K562 (cell line): Measurements from ENCODE around the gene PDE8A. TPM values are rescaled to one million over a fixed set of nuclear protein-coding genes. Genes with fewer than 3 reads are reported as not detected.
A peak's percentile ranks its signal among the peaks of the same experiment; 100 is the strongest.
"Not testable (repeated sequence)": the region's sequence is repeated elsewhere in the genome, so short reads cannot be mapped to it uniquely, and the experiment has no call there.

Experiments used
- ATAC-seq: fragments of 200-7000 bp; cut with Tn5 transposase; 3 replicates; pipeline ENCODE4 v1.9.1; 2020; ENCODE audit warnings: moderate library complexity
- BruUV-seq: library from RNA; stranded (reverse); fragments of 400-500 nt; replicated peaks from 2 replicates; lab custom pipeline; 2021; lab: Mats Ljungman, UMichigan
- CTCF ChIA-PET: fragments of 300-600 bp; formaldehyde crosslinking; extraction: SDS; loops from one replicate; lab custom pipeline; 2021; ENCODE audit warnings: low intra/inter-chr PET ratio; lab: Yijun Ruan, JAX
- POLR2A ChIA-PET: fragments of 300-600, 350-650 bp; sonication (Branson Sonifier 250); formaldehyde crosslinking; extraction: SDS; loops from one replicate; lab custom pipeline; 2021; ENCODE audit warnings: antibody characterized with exemption, inconsistent platforms; lab: Yijun Ruan, JAX
- DNase-seq, 4 experiments: peaks; one replicate each; pipeline versions ENCODE4 v3.0.0 to v3.0.0-alpha.2; 2011 to 2018; ENCODE audit warnings: low spot score in 3 of 4, mixed read lengths in 3 of 4; ENCODE audit errors: extremely low read depth in 1 of 4
- FAIRE-seq: peaks from 2 replicates; lab custom pipeline; 2011; peaks lifted over from hg19 to GRCh38; lab: Jason Lieb, UNC
- H2AFZ ChIP-seq: 2 replicates; pipeline ENCODE4 v1.6.0; 2011; ENCODE audit warnings: low read depth, low read length, control low read depth, inconsistent platforms
- H3K27ac ChIP-seq: fragments of 200-600 bp; 3 replicates; pipeline ENCODE4 v1.8.0; 2011; ENCODE audit warnings: low read depth, mild to moderate bottlenecking, control low read depth, inconsistent platforms, low read length, moderate library complexity, mixed read lengths; ENCODE audit errors: extremely low read depth
- H3K27me3 ChIP-seq, 2 experiments: fragments of 300-600 bp in 1 of 2; 2 replicates in 1 of 2; 3 replicates in 1 of 2; pipeline versions ENCODE4 v1.6.0 to v1.8.0; 2011; ENCODE audit warnings: inconsistent platforms in 2 of 2, low read length in 2 of 2, mild to moderate bottlenecking in 1 of 2, mixed read lengths in 1 of 2, moderate library complexity in 1 of 2; ENCODE audit not compliant: control insufficient read depth in 2 of 2, insufficient read depth in 2 of 2
- H3K36me3 ChIP-seq: fragments of 300-600 bp; 3 replicates; pipeline ENCODE4 v1.8.0; 2011; ENCODE audit warnings: mild to moderate bottlenecking, low read length, inconsistent platforms; ENCODE audit not compliant: control insufficient read depth, insufficient read depth
- H3K4me1 ChIP-seq, 2 experiments: fragments of 200-600 bp in 1 of 2; replicated peaks in 1 of 2; 2 replicates in 1 of 2; 3 replicates in 1 of 2; pipeline versions ENCODE4 v1.5.1 to v1.8.0; 2011; ENCODE audit warnings: inconsistent platforms in 2 of 2, low read length in 2 of 2, mild to moderate bottlenecking in 1 of 2, mixed read lengths in 1 of 2, moderate library complexity in 1 of 2; ENCODE audit not compliant: control insufficient read depth in 2 of 2, insufficient read depth in 2 of 2
- H3K4me2 ChIP-seq: 2 replicates; pipeline ENCODE4 v1.6.1; 2011; ENCODE audit warnings: low read length, control low read depth, inconsistent platforms, mixed read lengths; ENCODE audit not compliant: insufficient read depth
- H3K4me3 ChIP-seq: fragments of 200-600 bp; sonication (generic), shearing (Covaris generic); 2 replicates; pipeline ENCODE4 v1.5.1; 2016; ENCODE audit warnings: control low read depth, inconsistent platforms
- H3K79me2 ChIP-seq: fragments of 200-600 bp; 3 replicates; pipeline ENCODE4 v1.8.0; 2011; ENCODE audit warnings: low read length, inconsistent platforms; ENCODE audit not compliant: control insufficient read depth, insufficient read depth
- H3K9ac ChIP-seq, 2 experiments: 2 replicates each; pipeline versions ENCODE4 v1.6.0 to v1.6.1; 2011; ENCODE audit warnings: low read depth in 2 of 2, low read length in 2 of 2, control low read depth in 1 of 2, inconsistent platforms in 1 of 2, mild to moderate bottlenecking in 1 of 2, mixed read lengths in 1 of 2; ENCODE audit not compliant: insufficient read depth in 1 of 2
- H3K9me1 ChIP-seq: one replicate; pipeline ENCODE4 v1.6.0; 2011; ENCODE audit warnings: inconsistent platforms, mild to moderate bottlenecking, low read length, moderate library complexity; ENCODE audit not compliant: control insufficient read depth, insufficient read depth
- H3K9me3 ChIP-seq: replicated peaks from 2 replicates; pipeline ENCODE4 v1.5.1; 2011; ENCODE audit warnings: low read depth, low read length, inconsistent platforms; ENCODE audit not compliant: control insufficient read depth, insufficient read depth
- H4K20me1 ChIP-seq: replicated peaks from 2 replicates; pipeline ENCODE4 v1.6.1; 2011; ENCODE audit warnings: low read length, inconsistent platforms, mixed read lengths; ENCODE audit not compliant: control insufficient read depth, insufficient read depth
- ADNP ChIP-seq: fragments of 200-800 bp; sonication (Bioruptor generic); IDR thresholded peaks from 2 replicates; pipeline ENCODE4 v1.6.1; 2016; ENCODE audit warnings: missing genetic modification characterization, missing compliant biosample characterization
- ARID1B ChIP-seq: fragments of 450-650 bp; IDR thresholded peaks from 2 replicates; pipeline ENCODE4 v1.6.1; 2016; ENCODE audit warnings: antibody characterized with exemption, mild to moderate bottlenecking, inconsistent platforms
- CBFA2T2 ChIP-seq: fragments of 450-650 bp; conservative IDR thresholded peaks from 2 replicates; pipeline ENCODE4 v1.6.1; 2017; ENCODE audit warnings: mild to moderate bottlenecking
- CC2D1A ChIP-seq: fragments of 450-650 bp; IDR thresholded peaks from 2 replicates; pipeline ENCODE4 v1.6.1; 2017; ENCODE audit warnings: mild to moderate bottlenecking
- DPF2 ChIP-seq: fragments of 450-650 bp; IDR thresholded peaks from 2 replicates; pipeline ENCODE4 v1.6.1; 2016
- GATAD2A ChIP-seq: fragments of 450-650 bp; IDR thresholded peaks from 2 replicates; pipeline ENCODE4 v1.6.1; 2017
- HDAC1 ChIP-seq, 2 experiments: fragments of 450-650 bp; IDR thresholded peaks; 2 replicates each; pipeline ENCODE4 v1.6.1; 2016 to 2017; ENCODE audit warnings: inconsistent platforms in 1 of 2, mild to moderate bottlenecking in 1 of 2, moderate library complexity in 1 of 2
- HDAC2 ChIP-seq: fragments of 450-650 bp; IDR thresholded peaks from 2 replicates; pipeline ENCODE4 v1.6.1; 2016; ENCODE audit warnings: mild to moderate bottlenecking
- HDGF ChIP-seq: fragments of 450-650 bp; IDR thresholded peaks from 2 replicates; pipeline ENCODE4 v1.6.1; 2016
- LEF1 ChIP-seq: fragments of 450-650 bp; IDR thresholded peaks from 2 replicates; pipeline ENCODE4 v1.6.1; 2016; ENCODE audit warnings: mild to moderate bottlenecking
- MAZ ChIP-seq, 2 experiments: fragments of 450-650 bp in 1 of 2; sonication (generic) in 1 of 2; formaldehyde crosslinking; IDR thresholded peaks in 1 of 2; conservative IDR thresholded peaks in 1 of 2; 2 replicates each; pipeline versions ENCODE4 v1.4.0 to v1.5.0; 2020; ENCODE audit warnings: mild to moderate bottlenecking in 1 of 2, missing genetic modification reagents in 1 of 2
- MYNN ChIP-seq, 2 experiments: sonication (generic); formaldehyde crosslinking in 1 of 2; IDR thresholded peaks; 2 replicates each; pipeline versions ENCODE4 v1.5.0 to v1.6.1; 2016 to 2020; ENCODE audit warnings: antibody characterized with exemption in 1 of 2, missing genetic modification reagents in 1 of 2
- NCOR1 ChIP-seq: fragments of 450-650 bp; IDR thresholded peaks from 2 replicates; pipeline ENCODE4 v1.6.1; 2016; ENCODE audit warnings: mild to moderate bottlenecking, moderate library complexity
- PHF20 ChIP-seq: fragments of 450-650 bp; IDR thresholded peaks from 2 replicates; pipeline ENCODE4 v1.6.1; 2018; ENCODE audit not compliant: partially characterized antibody
- RAD21 ChIP-seq, 2 experiments: fragments of 250-450 bp in 1 of 2; fragments of 450-650 bp in 1 of 2; sonication (Bioruptor Pico) in 1 of 2; formaldehyde crosslinking in 1 of 2; IDR thresholded peaks in 1 of 2; conservative IDR thresholded peaks in 1 of 2; 2 replicates each; pipeline versions ENCODE4 v1.4.0 to v1.8.0; 2020 to 2022; ENCODE audit warnings: mild to moderate bottlenecking in 2 of 2, moderate library complexity in 1 of 2
- RBM25 ChIP-seq: fragments of 200-400 bp; formaldehyde crosslinking; IDR thresholded peaks from 2 replicates; pipeline ENCODE4 v1.6.1; 2018; ENCODE audit warnings: low read length, low read depth, moderate library complexity; ENCODE audit not compliant: severe bottlenecking
- RCOR1 ChIP-seq, 2 experiments: IDR thresholded peaks; 2 replicates each; pipeline ENCODE4 v1.6.1; 2012; ENCODE audit warnings: low read depth in 2 of 2, low read length in 2 of 2, borderline replicate concordance in 1 of 2, improper control_type of control experiment in 1 of 2
- SMAD4 ChIP-seq: fragments of 250-450 bp; sonication (Bioruptor Pico); conservative IDR thresholded peaks from 2 replicates; pipeline ENCODE4 v1.8.0; 2021; ENCODE audit warnings: inconsistent platforms, mild to moderate bottlenecking, moderate library complexity
- SMARCA4 ChIP-seq: fragments of 450-650 bp; IDR thresholded peaks from 2 replicates; pipeline ENCODE4 v1.6.1; 2016
- SMARCA5 ChIP-seq: fragments of 450-650 bp; IDR thresholded peaks from 2 replicates; pipeline ENCODE4 v1.6.1; 2016
- SMARCE1 ChIP-seq: fragments of 450-650 bp; IDR thresholded peaks from 2 replicates; pipeline ENCODE4 v1.7.1; 2016; ENCODE audit warnings: mild to moderate bottlenecking
- TCF3 ChIP-seq: sonication (generic); formaldehyde crosslinking; IDR thresholded peaks from 2 replicates; pipeline ENCODE4 v1.4.0; 2020; ENCODE audit warnings: mild to moderate bottlenecking, missing genetic modification reagents
- TRIM24 ChIP-seq, 2 experiments: fragments of 450-650 bp; IDR thresholded peaks; 2 replicates each; pipeline ENCODE4 v1.6.1; 2016
- ZFP36 ChIP-seq: fragments of 150-350 bp; IDR thresholded peaks from 2 replicates; pipeline ENCODE4 v1.6.1; 2018; ENCODE audit warnings: low read length, low read depth; ENCODE audit not compliant: partially characterized antibody
- ZNF436 ChIP-seq: fragments of 250-450, 450-650 bp; sonication (Bioruptor Pico); formaldehyde crosslinking; IDR thresholded peaks from 2 replicates; pipeline ENCODE4 v1.7.0; 2020; ENCODE audit warnings: mild to moderate bottlenecking
- WGBS: fragments of 100-300 bp; shearing (Covaris generic); methylation state at CpG from one replicate; pipeline ENCODE4 v1.1.6; 2016; ENCODE audit warnings: low coverage, mixed read lengths; ENCODE audit not compliant: insufficient coverage; ENCODE audit errors: missing lambda C conversion rate; 5-methylcytosine and 5-hydroxymethylcytosine counted together
- in situ Hi-C: fragments of 300-500 bp; cut with MboI; formaldehyde crosslinking; loops from 4 replicates; pipeline ENCODE4 v1.15.0; 2018; ENCODE audit warnings: inconsistent platforms, mixed read lengths
- intact Hi-C: fragments of 100-400 bp; cut with micrococcal nuclease; formaldehyde crosslinking; loops from 2 replicates; pipeline ENCODE4 v1.14.2; 2022
- polyA plus RNA-seq, 8 experiments: library from polyadenylated mRNA; depleted of rRNA in 4 of 8; stranded (reverse) in 5 of 8; unstranded in 3 of 8; fragments of >200 nt; fragmentation: Nextera tagmentation in 2 of 8; fragmentation: Illumina TruSeq in 1 of 8; extraction: Ambion mirVana in 2 of 8; extraction: Trizol in 1 of 8; gene quantifications; 2 replicates each; pipeline versions ENCODE4 v1.2.1 to v1.2.3, GENCODE V29; 2011 to 2014; ENCODE audit warnings: inconsistent platforms in 1 of 8, missing spikeins in 1 of 8
- total RNA-seq, 7 experiments: library from RNA; depleted of rRNA in 6 of 7; stranded (reverse); fragments of >200 nt in 6 of 7; fragmentation: Illumina TruSeq in 2 of 7; extraction: Trizol in 2 of 7; gene quantifications; 2 replicates each; pipeline versions ENCODE4 v1.2.1 to v1.2.3, GENCODE V29; 2011 to 2021; ENCODE audit warnings: low replicate concordance in 1 of 7
- TF ChIP-seq, protein P1 (sequence below), 2 experiments: fragments of 250-450 bp in 1 of 2; fragments of 450-650 bp in 1 of 2; sonication (Bioruptor Pico) in 1 of 2; IDR thresholded peaks; 2 replicates each; pipeline versions ENCODE4 v1.6.1 to v1.8.0; 2016 to 2021; ENCODE audit warnings: mild to moderate bottlenecking in 2 of 2, moderate library complexity in 2 of 2, missing compliant biosample characterization in 1 of 2, missing genetic modification characterization in 1 of 2

PDE8A gene
- total and polyA plus RNA-seq, 9 of the 15 experiments (the other 6 are each of a cell fraction or from before 2014, with no cell fraction given), result 5.9 to 40.3 (median 19.8) TPM

DNA sequence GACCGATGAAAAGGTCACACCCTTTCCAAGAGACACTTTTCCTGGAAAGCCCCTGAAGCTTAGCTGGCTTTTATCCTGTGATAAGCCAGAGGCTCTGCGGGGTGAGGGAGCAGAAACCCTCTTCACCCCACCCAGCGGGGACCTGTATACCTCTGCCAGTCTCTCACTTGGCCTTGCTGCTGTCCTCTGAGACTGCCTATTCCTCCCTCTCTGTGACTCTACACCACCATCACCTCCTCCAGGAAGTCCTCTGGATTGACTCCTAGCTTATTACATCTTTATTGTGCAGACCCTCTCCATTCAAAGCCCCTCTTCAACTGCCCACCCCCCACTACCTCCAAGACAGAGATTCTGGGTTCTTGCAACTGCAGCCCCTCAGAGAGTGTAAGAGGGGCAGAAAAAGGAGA is 206.5 kb downstream of the PDE8A start:
- CTCF ChIA-PET; ATAC-seq; H3K9me1 ChIP-seq; H3K9me3 ChIP-seq; H3K27me3 ChIP-seq; H3K4me1 ChIP-seq; H4K20me1 ChIP-seq; BruUV-seq; intact Hi-C loops; H3K9ac ChIP-seq; H3K36me3 ChIP-seq; H3K4me3 ChIP-seq; POLR2A ChIA-PET; H3K79me2 ChIP-seq; TF ChIP-seq MYNN (CRISPR knock-in tag; IDR thresholded peaks at IDR 0.05): not testable (repeated sequence)
- WGBS, result 0% methylated on average over 3 of the region's 3 CpGs
- FAIRE-seq (peak; percentile 6), DNase-seq (peak; percentile 59 to 87 (median 68))
- in situ Hi-C loops, result loop anchor here (5.0 kb wide), 2 partner anchors 696 to 776 kb away; no protein-coding TSS in a partner anchor
- Histone ChIP-seq H3K27ac (peak overlapping the region; percentile 46; the same call in 1 of the 3 replicates), H3K4me2 (peak overlapping the region; percentile 32), H2AFZ (0 out of 2 replicates have a peak overlapping the region, but pooled peaks have one; percentile 51)
- TF ChIP-seq CBFA2T2, result peak; percentile 37
- TF ChIP-seq PHF20, result peak; percentile 53
- TF ChIP-seq HDAC2, result peak; percentile 86
- TF ChIP-seq, protein P1, sequence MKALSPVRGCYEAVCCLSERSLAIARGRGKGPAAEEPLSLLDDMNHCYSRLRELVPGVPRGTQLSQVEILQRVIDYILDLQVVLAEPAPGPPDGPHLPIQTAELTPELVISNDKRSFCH (CRISPR knock-in tag; IDR thresholded peaks at IDR 0.05), result not testable (repeated sequence)
- TF ChIP-seq, protein P1 (tag; IDR thresholded peaks at IDR 0.05), result peak; percentile 65; the same call in 1 of the 2 replicates
- TF ChIP-seq ARID1B, result peak; percentile 74
- TF ChIP-seq HDAC1 (IDR thresholded peaks at IDR 0.05), result peak; percentile 47 to 60; a peak in 1 of 4 replicates
- peak; percentile 76 for TF ChIP-seq RBM25
- peak; percentile 5; the same call in 1 of the 2 replicates for TF ChIP-seq LEF1
- peak; percentile 36; the same call in 1 of the 2 replicates for TF ChIP-seq DPF2
- TF ChIP-seq RAD21 (CRISPR knock-in tag; conservative IDR thresholded peaks at IDR 0.05 in 1 of 2, IDR thresholded peaks at IDR 0.05 in 1 of 2), result peak in 1 of 2 experiments; percentile 23; a peak in 1 of 4 replicates
- TF ChIP-seq SMARCA4, result peak; percentile 49; the same call in 1 of the 2 replicates
- peak; percentile 64 for TF ChIP-seq SMAD4 (CRISPR knock-in tag)
- peak; percentile 37; the same call in 1 of the 2 replicates for TF ChIP-seq MYNN (IDR thresholded peaks at IDR 0.05)
- peak; percentile 55; the same call in 1 of the 2 replicates for TF ChIP-seq NCOR1
- peak; percentile 97 for TF ChIP-seq SMARCA5
- peak; percentile 68; the same call in 1 of the 2 replicates for TF ChIP-seq GATAD2A
- TF ChIP-seq TRIM24 (IDR thresholded peaks at IDR 0.05), result peak in 1 of 2 experiments; percentile 47; a peak in 1 of 4 replicates
- TF ChIP-seq SMARCE1, result peak; percentile 53; the same call in 1 of the 2 replicates
- peak; percentile 91 for TF ChIP-seq ZFP36
- peak; percentile 54; the same call in 1 of the 2 replicates for TF ChIP-seq CC2D1A
- peak; percentile 88 for TF ChIP-seq ZNF436 (CRISPR knock-in tag)
- 0 out of 4 replicates have a peak, but pooled peaks of 1 of the 2 experiments have one; percentile 36 for TF ChIP-seq RCOR1 (IDR thresholded peaks at IDR 0.05; ENCODE audit: borderline replicate concordance in 1 of 2, low read depth in 2 of 2, low read length in 2 of 2)
- TF ChIP-seq ADNP (tag), result peak; percentile 50; the same call in 1 of the 2 replicates
- 0 out of 2 replicates have a peak, but pooled peaks have one; percentile 52 for TF ChIP-seq HDGF
- TF ChIP-seq TCF3 (CRISPR knock-in tag), result peak; percentile 59
- peak in 1 of 2 experiments; percentile 34; a peak in 1 of 4 replicates for TF ChIP-seq MAZ (CRISPR knock-in tag; conservative IDR thresholded peaks at IDR 0.05 in 1 of 2, IDR thresholded peaks at IDR 0.05 in 1 of 2)
